ENCODE measurements around the gene TMPRSS11A. TPM values are rescaled to one million over a fixed set of nuclear protein-coding genes. Genes with fewer than 3 reads are reported as not detected.

The TMPRSS11A gene
- total and polyA plus RNA-seq, 2 of the 8 experiments (the other 6 are each of a cell fraction or from before 2014, with no cell fraction given) = not detected

DNA sequence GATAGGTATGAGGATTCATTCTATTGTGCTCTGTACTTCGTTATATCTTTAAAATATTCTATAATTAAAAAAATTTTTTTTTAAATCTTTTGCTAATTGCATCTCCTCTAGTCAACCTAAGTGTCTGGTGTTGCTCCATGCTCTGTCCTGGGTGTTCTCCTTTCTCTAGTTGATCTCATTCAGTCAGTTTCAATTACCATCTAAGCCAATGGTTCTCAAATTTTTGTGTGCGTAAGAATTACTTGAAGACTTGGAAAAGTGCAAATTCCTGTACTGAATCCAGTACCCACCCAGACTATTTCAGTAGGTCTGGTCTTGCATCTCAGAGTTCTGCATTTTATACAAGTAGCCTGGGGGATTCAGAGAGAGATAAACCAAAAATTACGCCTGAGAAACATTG is 86.2 kb downstream of the TMPRSS11A start:
- no peak overlapping the region for H3K56ac ChIP-seq (replicated peaks; ENCODE audit: insufficient read length, low read depth, low read length)
- H2AK5ac ChIP-seq (ENCODE audit: low read depth, low read length) = no peak overlapping the region
- H3K14ac ChIP-seq (ENCODE audit: insufficient read length) = no peak overlapping the region
- H2BK15ac ChIP-seq (ENCODE audit: low read length) = no peak overlapping the region
- no peaks in the 10 kb centered on the region for H3K79me1 ChIP-seq (ENCODE audit: low read depth, low read length)
- no peak overlapping the region for H3K4me3 ChIP-seq (ENCODE audit: extremely low read depth in 1 of 4, insufficient read depth in 2 of 4, low read depth in 3 of 4, low read length in 4 of 4)
- FAIRE-seq (no peak), DNase-seq (ENCODE audit: low read depth in 1 of 2, low spot score in 2 of 2) (no peak)
- no peak overlapping the region for H3K23ac ChIP-seq (ENCODE audit: insufficient read length)
- ChIA-PET CTCF (ENCODE audit: partially characterized antibody) (no interaction called here), POLR2A (ENCODE audit: partially characterized antibody) (no interaction called here)
- H3K9me3 ChIP-seq (ENCODE audit: insufficient read depth in 2 of 2, low read depth in 1 of 2, low read length in 1 of 2) = no peaks in the 10 kb centered on the region
- H3K4ac ChIP-seq (replicated peaks; ENCODE audit: insufficient read length, low read depth, low read length) = no peak overlapping the region
- no peaks in the 10 kb centered on the region for H3K79me2 ChIP-seq (ENCODE audit: control insufficient read depth in 1 of 2, insufficient read depth in 2 of 2, low read length in 2 of 2)
- no peaks in the 10 kb centered on the region; a peak in 1 of 7 replicates for H3K4me1 ChIP-seq (replicated peaks in 1 of 4; ENCODE audit: control insufficient read depth in 3 of 4, insufficient read depth in 4 of 4, low read length in 3 of 4)
- H2BK5ac ChIP-seq (ENCODE audit: low read depth, low read length) = no peak overlapping the region
- H4K8ac ChIP-seq (ENCODE audit: extremely low read depth, insufficient read depth, low read length) = no peak overlapping the region
- 74% methylated on average over 3 of the region's 3 CpGs; no CpG with 5 or more reads in 1 of the 2 experiments for WGBS, 2 experiments (ENCODE audit: extremely low coverage in 1 of 2, insufficient coverage in 1 of 2, insufficient read length in 1 of 2, insufficient replicate concordance in 2 of 2, low coverage in 1 of 2, low lambda C conversion rate in 2 of 2, missing lambda C conversion rate in 1 of 2)
- no peaks in the 10 kb centered on the region for H3K36me3 ChIP-seq (ENCODE audit: control insufficient read depth in 2 of 4, insufficient read depth in 4 of 4, low read length in 3 of 4)
- no peak overlapping the region for H2AFZ ChIP-seq (ENCODE audit: low read length)
- no peak overlapping the region for H3K9ac ChIP-seq (replicated peaks in 1 of 4; ENCODE audit: extremely low read depth in 1 of 4, low read depth in 3 of 4, low read length in 3 of 4)
- H2BK20ac ChIP-seq (ENCODE audit: low read length) = no peak overlapping the region
- H2BK12ac ChIP-seq (ENCODE audit: low read depth, low read length) = no peak overlapping the region
- H4K20me1 ChIP-seq (replicated peaks in 1 of 2; ENCODE audit: control insufficient read depth in 1 of 2, insufficient read depth in 2 of 2, low read length in 2 of 2) = no peaks in the 10 kb centered on the region
- H3K27me3 ChIP-seq (replicated peaks in 1 of 4; ENCODE audit: control insufficient read depth in 3 of 4, extremely low read depth in 1 of 4, insufficient read depth in 3 of 4, low read length in 3 of 4) = no peaks in the 10 kb centered on the region
- no peak overlapping the region for H3K4me2 ChIP-seq (ENCODE audit: insufficient read depth in 1 of 2, low read depth in 2 of 2, low read length in 2 of 2)
- H3K23me2 ChIP-seq (ENCODE audit: low read depth, low read length) = no peaks in the 10 kb centered on the region
- H2BK120ac ChIP-seq (replicated peaks; ENCODE audit: low read depth, low read length) = no peak overlapping the region
- H3K27ac ChIP-seq (ENCODE audit: low read depth, low read length) = no peak overlapping the region
- H4K5ac ChIP-seq (ENCODE audit: insufficient read length, low read depth, low read length) = no peak overlapping the region
- no peak overlapping the region for H4K91ac ChIP-seq (replicated peaks; ENCODE audit: insufficient read length, low read length)
- no peak overlapping the region for H3K18ac ChIP-seq (ENCODE audit: extremely low read depth, low read length)
- no peak for TF ChIP-seq CEBPB (IDR thresholded peaks at IDR 0.05; ENCODE audit: low read depth, low read length)

All from H1 (cell line).